ENCODE results near the gene TXLNB.

- TF ChIP-seq CTCF (IDR thresholded peaks at IDR 0.05; ENCODE audit: low read length) = no peak
- no peak for TF ChIP-seq EZH2 (IDR thresholded peaks at IDR 0.05; ENCODE audit: borderline replicate concordance, low read length)
Observed at GRCh38 chr6:139325686-139326085, 33.9 kb upstream of the TXLNB start.
